Measurements from ENCODE around the gene TNS3.
"Not testable (repeated sequence)": the region's sequence is repeated elsewhere in the genome, so short reads cannot be mapped to it uniquely, and the experiment has no call there.

Gene TNS3

DNA sequence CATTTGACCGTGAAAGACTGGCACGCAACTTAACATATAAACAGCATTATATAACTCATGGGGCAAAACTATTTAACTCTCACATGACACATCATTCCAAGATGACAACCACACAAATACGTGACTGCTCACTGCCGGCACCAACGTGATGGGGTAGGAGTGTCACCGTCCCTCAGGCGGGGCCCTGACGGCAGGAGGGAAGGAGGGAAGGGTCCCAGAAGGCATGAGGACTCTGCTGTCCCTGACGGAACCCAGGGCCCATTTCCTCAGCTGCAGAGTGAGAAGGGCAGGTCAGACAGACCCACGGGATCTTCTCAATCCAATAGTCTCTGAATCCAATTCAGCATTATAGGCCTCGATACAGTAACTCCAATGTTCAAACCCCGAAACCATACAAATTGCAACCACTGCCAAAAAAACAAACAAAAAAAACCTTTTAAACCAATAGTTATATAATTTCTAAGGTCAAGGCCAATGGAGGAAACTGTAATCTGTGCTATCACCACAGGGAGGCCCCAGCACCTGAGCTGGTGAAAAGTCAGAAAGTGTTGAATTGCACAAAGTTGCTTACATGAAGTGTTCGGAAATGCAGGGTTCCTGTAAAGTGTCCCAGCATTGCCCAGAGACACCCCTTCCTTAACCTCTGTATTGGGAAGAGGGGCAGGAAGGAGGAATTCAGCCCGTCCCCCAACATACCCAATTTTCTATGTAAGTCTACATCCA is 137.4 kb downstream of the TNS3 start:
- DNase-seq = no peak

- no peak for DNase-seq
Measured at GRCh38 chr7:47443049-47443448, 138.9 kb downstream of the TNS3 start.

DNA sequence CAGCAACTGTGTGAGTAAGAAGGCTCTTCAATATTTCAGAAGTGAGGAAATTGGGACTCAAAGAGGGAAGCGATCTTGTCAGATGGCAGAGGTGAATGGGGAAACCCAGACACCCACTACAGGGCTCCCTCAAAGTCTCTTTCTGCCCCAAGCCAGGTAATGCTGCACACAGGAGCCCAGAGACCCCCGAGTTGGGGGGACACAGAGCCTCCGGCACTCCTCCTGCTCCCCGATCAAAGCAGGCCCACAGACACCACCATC is 139.4 kb downstream of the TNS3 start:
- no peak for DNase-seq

DNA sequence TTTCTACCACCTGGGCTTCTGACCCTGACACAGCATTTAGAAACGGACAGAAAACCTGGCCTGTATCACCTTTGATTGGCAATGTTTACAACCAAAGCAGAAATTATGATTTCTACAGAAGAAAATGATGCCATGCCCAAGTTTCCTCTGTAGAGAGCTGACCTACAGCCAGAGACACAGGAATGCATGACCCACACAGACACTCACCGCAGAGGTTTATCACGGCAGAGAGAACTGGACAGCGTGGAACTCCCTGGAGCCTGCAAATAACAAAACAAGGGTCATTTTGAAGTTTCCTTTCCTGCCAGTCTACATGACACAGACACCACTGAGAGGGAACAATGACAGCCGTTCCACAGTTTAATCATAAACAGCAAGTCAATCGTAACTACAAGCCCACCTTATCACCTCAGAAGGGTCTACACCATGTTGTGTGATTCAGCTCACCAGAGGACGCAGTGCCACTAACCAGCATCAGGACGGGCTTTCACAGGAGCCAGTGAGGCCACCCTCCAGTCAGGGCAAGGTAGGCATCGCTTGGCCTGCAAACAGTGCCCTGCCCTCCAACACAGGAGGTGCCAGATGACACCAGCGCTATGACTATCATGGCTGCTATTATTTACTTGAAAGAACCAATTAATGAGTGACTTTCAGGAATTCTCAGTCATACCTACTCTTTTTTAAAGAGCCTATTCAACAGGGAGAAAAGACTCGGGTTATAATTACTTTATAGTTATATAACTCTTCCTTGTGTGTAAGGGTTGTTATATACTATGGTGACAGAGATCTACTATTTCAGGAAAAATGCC is 139.9 kb downstream of the TNS3 start:
- DNase-seq = no peak

- not testable (repeated sequence) for DNase-seq
Measured at GRCh38 chr7:47441048-47441447, 140.9 kb downstream of the TNS3 start.

DNA sequence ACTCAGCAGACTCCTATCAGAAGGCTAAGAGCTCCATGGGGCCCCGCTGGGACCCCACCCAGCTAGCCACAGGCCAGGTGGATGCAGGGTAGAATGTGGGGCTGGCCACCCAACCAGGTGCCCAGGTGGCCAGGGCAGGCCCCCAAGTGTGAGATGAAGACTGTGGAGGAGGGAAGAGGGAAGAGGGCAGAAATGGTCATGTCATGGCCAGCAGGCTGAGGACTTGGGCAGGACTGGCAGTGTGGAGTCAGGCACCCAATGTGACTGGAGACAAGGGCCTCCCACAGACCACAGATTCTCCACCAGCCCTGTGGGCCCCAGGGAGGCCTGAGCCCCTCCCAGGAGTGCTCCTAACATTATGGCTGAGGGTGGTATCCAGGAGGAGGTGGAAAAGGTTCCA is 141.6 kb downstream of the TNS3 start:
- DNase-seq = no peak

DNA sequence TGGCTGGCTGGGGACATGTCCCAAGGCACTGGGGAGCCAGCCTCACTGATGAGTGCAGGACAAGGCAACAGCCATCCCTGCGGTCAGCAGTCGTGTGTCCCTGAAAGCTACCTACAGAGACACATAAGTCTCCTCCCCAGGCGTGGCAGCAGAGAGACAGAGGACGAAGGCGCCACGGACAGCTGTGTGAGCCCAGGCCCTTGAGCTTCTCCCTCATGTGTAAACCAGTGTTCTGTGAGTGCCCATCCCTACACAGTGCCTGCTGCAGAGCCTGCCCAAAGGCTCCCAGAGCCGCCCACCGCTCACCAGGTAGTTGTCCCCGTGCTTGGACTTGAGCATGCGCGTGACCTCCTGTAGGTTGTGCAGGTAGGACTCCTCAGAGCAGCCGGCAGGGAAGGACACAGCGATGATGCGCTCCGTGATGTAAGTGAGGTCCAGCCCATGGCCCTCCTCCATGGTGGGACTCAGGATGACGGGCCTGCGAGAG is 142.7 kb downstream of the TNS3 start:
- no peak for DNase-seq

GRCh38 chr7:47438411-47439029 is 143.4 kb downstream of the TNS3 start:
- no peak for DNase-seq

GRCh38 chr7:47435889-47436312 is 146.0 kb downstream of the TNS3 start:
- DNase-seq = peak; percentile 72

DNA sequence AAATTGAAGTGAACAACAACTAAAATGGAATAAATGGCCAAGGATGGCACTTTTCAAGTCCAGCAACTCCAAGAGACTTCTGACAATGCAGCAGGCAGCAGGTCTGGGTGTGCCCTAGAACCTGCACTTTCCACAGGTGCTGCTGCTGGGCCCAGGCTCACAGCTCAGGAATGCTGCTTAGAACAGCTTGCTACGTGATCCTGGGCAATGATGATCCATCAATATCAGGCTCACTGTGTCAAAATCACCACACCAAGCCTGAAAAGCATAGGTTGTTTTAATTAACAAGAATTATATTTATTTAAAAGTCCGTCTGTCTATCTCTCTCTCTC is 148.4 kb downstream of the TNS3 start:
- no peak for DNase-seq

DNA sequence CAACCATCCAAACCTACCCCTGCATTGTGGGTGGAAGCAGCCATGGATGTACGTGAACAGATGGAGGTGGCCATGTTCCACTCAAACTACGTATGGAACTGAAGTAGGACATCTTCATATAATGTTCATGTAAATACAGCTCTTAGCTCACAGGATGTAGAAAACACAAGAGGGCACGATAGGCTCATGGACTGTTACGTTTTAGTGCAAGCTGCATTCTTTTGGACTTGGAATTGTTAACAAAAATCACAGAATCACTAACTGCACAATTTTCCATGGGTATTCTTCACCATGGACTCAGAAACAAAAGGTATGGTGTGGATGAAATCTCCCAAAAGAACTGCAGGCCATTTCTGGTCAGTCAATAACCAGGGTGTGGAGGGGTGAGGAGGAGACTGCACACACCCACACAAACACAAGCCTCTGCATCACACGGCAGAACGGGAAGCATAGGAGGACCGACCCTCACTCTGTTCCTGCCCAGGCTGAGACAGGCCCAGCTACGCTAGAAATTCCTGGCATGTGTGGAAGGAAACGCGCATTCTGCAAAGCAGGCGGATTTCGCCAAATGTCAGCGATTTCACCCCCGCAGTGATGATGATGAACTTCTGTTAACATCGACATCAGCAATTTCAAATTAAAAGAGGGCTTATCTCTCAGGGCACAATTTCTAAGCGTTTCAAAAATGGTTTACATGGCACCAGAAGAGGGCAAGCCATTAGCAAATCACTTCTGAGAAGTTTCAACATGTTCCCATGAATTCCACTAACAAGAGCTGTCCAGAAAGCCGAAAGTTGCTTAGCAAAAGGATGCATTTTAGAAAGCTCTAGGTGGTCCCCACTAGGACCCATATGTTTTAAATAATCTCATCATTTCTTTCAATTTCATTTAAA is 149.0 kb downstream of the TNS3 start:
- no peak for DNase-seq

- DNase-seq = no peak
Measured at GRCh38 chr7:47430422-47430821, 151.5 kb downstream of the TNS3 start.

- no peak for DNase-seq
Measured at GRCh38 chr7:47428768-47429472, 153.0 kb downstream of the TNS3 start.

DNA sequence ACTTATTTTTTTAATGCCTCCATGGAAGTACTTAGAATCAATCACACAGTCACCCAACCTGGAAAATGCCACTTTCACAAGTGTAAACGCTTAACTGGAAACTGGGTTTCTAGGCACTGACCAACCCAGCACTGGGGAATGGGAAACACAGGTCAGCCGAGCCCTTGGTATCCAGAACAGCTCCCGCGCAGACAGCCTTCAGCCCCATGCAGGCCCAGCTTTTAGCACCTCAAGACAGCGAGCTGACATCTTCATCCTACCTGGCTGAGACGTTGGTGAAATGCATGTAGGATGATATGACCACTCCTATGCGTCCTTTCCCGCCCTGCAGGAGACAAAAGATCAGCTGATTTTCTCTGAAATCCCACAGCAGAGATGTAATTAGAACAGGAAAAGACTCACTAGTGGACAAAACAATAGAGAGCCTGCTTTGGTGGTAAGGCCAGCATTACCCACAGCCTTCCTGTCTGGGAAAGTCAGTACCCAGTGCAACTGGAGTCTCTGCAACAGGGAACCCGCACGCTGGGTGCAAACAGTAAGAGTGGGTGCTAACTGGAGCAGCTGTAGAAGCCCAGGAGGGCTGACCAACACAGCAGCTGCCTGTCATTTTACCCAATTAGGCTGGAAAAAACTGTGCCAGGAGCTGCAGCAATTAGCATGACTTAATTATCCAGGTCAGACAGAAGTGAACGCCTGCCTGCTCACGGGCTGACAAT is 153.7 kb downstream of the TNS3 start:
- DNase-seq = no peak

DNA sequence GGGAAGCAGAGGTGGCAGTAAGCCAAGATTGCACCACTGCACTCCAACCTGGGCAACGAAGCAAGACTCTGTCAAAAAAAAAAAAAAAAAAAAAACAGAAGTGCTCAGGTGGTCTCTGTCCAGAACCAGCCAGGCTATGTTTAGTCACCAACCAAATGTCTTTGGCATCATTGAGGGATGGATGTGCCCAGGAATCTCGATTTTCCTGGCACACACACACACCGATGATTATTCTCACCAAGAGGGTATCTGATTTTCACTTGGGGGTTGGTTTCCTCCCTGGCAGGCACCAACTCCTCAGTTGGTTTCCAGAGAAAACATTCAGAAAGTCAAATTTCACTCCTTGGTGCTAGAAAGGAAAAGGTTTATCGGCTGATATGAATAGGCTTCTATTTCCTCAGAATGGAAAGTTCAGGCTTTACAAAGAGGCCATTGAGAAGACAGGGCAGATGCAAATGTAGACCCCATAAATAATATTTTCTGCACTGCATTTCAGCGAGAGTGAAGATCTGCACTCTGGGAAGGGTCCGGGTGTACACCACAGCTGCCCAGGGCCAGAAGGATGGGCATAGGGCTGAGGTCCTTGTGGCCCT is 154.8 kb downstream of the TNS3 start:
- peak; percentile 55 for DNase-seq

GRCh38 chr7:47424523-47424922 is 157.4 kb downstream of the TNS3 start:
- no peak for DNase-seq

- DNase-seq = no peak
Measured at GRCh38 chr7:47423196-47423595, 158.7 kb downstream of the TNS3 start.

- no peak for DNase-seq
Measured at GRCh38 chr7:47422611-47423010, 159.3 kb downstream of the TNS3 start.

DNA sequence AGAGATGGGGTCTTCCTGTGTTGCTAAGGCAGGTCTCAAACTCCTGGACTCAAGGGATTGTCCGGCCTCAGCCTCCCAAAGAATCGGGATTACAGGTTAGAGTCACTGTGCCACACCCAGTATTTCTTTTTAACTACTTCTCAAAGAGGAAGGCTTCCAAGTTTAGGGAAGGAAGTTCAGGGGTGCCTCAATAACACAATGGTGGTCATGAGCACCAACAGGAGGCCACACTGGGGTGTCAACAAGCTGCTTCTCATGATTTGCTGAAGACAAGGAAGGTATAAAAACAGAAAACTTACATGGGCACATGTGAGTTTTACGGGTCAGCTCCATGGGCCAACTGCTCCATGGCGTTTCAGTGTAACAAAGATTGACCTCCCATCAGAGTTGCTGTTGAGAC is 160.5 kb downstream of the TNS3 start:
- DNase-seq = no peak

DNA sequence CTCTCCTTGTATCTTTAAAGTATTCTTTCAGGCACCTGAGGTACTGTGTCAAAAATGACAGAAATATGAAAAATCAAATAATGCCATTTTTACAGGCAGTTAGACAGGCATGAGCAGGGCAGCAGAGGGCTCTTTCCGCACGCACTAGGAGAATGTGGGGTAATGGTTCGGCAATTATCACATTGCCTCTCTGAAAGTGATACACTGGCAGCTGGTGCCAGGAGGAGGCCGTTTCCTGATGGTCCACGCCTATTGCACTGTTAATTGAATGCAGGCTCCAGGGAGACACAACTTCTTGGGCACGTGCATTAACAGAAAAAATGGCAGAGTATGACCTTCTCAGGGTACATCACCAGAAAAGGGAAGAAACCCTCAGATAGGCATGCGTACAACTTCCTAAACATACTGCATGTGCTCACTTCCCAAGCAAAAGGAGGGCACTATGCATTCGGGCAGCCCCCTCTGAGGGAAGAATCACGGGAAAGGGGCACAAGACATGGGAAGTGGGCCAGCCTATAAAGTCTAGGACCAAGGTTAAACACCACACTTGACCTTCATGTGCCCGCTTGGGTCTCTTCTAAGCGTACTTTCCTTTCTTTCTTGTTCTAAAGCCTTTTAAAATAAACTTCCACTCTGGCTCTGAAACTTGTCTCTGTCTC is 161.7 kb downstream of the TNS3 start:
- DNase-seq = no peak

DNA sequence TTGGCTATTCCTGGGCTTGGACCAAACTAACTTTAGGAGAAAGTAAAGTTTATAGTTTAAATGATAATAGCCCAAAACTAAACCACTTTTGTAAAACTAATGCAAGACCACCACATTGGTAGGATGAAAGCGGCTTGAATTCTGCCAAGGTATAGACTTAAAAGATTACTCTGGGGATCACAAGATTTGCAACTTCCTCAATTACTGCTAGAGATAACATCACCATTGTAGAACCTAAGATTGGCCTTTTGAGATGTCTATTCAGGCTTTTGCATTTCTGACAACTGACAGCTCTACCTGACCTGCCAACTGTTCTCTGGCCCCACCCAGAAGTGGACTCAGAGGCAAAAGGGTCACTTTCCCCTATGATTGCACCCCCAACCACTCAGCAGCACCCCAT is 162.4 kb downstream of the TNS3 start:
- no peak for DNase-seq

Data from left hindlimb (tissue), 1 donor.